NCI-H748 (cell line): Measurements from ENCODE around the gene COL23A1.
"Not testable (repeated sequence)": the region's sequence is repeated elsewhere in the genome, so short reads cannot be mapped to it uniquely, and the experiment has no call there.

Source experiments
- DNase-seq: peaks from one replicate; lab custom pipeline; 2025; ENCODE audit not compliant: unreplicated experiment; lab: John Stamatoyannopoulos, UW

Gene COL23A1

DNA sequence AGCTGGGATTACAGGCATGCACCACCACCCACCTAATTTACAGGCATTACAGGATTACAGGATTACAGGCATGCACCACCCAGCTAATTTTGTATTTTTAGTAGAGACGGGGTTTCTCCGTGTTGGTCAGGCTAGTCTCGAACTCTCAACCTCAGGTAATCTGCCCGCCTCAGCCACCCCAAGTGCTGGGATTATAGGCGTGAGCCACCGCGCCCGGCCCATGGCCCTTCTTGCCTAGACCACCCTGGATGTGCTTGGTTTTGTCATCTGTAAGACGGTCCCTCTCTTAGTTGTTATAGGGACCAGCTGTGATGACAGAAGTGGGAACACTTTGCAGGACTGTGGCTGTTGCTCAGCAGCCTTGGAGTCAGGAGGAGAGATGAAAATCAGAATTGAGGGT is 354.1 kb downstream of the COL23A1 start:
- no peak for DNase-seq

DNA sequence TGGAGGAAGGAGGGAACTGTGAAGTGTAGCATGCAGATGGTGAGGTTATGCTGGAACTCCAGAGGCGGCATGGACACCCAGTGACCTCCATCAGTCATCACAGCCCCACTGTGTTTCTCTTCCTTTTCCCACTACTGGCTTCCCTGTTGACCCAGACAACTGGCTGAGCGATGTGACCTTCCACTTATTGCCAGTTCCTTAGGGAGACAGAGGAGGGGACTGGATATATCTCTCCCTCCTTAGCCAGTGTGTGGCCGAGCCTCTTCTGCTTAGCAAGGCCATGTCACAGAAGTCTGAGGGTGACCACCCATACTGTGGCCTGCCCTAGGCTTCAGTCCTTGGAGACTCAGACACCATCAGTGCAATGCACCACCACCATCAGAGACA is 354.6 kb downstream of the COL23A1 start:
- DNase-seq, result no peak

GRCh38 chr5:178234750-178235587 is 355.2 kb downstream of the COL23A1 start:
- peak; percentile 60 for DNase-seq

DNA sequence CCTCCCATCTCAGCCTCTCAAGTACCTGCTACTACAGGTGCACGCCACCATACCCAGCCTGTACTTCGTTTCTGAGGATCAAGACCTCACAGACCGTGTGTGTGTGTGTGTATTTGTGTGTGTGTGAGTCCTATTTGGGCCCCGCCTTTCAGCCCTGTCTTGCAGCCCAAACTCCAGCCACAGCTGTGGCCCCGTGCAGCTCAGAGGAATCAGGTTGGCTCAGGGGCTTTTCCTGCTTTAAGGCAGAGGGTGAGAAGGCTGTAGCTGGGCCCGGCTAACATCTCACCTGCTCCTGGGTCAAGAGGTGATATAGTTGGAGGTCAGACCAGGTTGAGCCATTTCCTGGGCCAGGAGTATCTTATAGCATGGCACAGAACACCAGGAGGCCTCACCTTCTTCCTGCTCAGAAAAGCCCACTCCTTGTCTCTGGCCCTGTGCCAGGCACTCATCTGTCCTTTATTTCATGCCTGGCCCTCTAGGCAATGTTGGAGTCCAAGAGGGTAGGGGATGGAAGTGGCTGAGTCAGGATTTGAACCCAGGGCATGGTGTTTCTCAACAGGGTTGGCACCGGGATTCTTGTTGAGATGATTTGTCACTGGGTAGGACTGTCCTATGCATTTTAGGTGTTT is 356.0 kb downstream of the COL23A1 start:
- DNase-seq, result peak; percentile 19

DNA sequence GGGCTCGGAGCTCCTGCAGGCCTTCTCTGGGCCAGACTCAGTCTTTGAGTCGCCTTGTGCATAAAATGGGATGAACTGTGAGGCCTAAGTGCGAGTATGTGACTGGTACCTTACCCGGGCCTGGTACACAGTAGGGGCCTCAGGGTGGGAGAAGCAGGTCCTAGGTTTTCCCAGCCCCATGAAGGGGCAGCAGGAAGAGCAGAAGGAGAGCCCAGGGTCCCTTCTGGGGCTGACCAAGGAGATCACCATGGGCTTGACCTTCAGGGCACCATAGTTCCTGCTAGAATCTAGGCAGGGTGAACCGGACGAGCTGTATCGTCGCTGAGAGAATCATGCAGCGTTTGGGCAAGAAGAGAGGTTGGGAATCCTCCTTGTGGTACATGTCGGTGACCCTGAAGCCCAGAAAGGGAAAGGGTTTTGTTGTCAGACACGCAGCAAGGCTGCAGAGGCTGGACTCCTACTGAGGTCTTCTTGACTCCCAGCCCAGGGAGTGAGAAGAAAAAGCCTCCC is 357.2 kb downstream of the COL23A1 start:
- no peak for DNase-seq

GRCh38 chr5:178232124-178232919 is 357.9 kb downstream of the COL23A1 start, which contains the start of gene PHYKPL:
Gene PHYKPL (minus strand): TSS chr5:178232802. CDS start chr5:178232550, 252 bp downstream.
- peak; percentile 82 for DNase-seq

DNA sequence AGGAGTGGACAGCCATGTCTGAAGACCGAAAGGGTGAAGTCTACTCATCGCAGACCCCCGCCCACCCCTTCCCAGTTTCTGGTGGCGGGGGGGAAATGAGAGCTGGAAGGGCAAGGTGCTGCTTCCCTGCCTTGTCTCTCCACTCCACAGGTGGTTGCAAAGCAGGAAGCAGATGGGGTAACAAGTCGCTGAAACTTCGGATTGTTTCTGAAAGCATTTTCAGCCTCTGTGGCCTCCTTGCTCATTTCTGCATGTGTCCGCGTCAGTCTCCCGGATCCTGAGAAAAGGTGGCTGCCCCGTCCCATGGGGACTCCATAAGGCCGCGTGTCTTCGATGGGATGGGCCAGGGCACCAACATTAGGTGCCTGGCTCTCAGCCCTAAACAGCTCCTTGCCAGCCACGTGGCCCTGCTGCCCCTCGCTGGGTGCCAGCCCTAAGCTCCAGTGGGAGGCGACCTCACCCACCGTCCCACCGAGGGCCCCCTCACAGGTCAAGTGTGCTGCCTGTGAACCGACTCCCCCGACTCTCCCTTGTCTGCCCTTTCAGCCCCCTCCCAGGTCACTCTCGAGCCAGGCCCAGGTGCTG is 358.6 kb downstream of the COL23A1 start:
- no peak for DNase-seq

DNA sequence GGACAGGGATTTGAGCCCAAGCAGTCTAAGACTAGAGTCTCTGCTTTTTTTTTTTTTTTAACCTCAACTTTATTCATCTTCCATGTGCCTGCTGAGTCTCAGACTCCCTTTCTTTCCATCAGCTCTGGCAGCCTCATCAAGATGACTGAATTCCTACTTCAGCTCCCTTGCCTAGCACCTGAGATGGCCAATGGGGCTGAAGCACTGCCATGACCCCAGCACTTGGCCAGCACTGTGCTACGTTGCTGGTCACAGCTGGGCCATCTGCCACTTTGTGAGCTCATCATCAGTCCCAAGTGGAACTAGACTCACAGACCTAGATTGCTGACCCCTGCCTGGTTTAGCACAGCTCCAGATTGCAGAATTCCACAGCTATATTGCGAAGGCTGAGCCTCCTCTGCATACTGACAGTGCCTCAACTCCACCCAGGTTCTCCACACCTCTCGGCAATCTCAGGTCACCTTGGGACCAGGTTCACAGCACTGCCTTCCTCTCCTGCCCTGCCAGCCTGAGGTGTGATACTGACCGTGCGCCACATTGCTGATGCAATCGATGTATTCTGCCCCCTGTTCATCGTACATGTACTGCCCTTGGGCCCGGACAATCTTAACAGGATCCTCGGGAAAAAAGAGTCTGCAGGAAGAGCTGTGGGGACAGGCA is 359.2 kb downstream of the COL23A1 start:
- DNase-seq, result no peak

DNA sequence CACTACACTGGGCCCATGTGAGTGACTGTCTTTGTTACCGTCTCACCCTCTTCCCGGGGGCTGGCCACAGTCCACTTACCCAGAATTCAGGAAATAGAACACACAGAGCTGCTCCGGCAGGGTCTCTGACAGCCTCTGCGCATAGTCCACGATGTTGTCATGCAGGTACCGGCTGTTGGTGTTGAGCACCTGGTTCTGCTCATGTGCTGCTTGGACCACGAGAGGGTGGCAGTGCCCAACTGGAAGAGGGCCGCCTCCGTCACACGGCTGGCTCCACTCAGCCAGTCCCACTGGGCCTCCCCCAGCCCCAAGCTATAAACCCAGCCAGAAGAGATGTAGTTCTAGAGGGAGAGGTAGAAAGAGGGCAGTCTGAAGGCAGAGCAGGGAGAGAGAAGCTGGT is 360.3 kb downstream of the COL23A1 start:
- no peak for DNase-seq

GRCh38 chr5:178229111-178229510 is 361.1 kb downstream of the COL23A1 start:
- DNase-seq, result not testable (repeated sequence)

GRCh38 chr5:178228609-178229008 is 361.6 kb downstream of the COL23A1 start:
- DNase-seq, result no peak

DNA sequence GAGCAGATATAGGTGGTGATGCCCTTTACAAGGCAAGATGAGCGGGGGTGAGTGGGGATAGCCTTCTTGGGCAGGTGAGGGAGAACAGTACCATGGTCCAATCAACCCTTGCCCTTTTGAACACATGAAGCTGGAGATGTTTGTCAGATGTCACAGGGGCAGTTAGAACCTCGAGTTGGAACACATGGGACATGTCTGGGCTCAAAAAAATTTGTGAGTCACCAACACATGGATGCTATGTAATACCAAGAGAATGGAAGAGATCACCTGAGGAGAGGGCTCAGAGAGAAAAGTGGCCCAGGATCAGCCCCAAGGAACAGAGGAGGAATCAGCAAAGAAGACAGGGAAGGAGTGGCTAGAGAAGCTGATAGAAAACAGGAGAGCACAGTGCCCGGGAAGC is 362.3 kb downstream of the COL23A1 start:
- DNase-seq, result no peak

DNA sequence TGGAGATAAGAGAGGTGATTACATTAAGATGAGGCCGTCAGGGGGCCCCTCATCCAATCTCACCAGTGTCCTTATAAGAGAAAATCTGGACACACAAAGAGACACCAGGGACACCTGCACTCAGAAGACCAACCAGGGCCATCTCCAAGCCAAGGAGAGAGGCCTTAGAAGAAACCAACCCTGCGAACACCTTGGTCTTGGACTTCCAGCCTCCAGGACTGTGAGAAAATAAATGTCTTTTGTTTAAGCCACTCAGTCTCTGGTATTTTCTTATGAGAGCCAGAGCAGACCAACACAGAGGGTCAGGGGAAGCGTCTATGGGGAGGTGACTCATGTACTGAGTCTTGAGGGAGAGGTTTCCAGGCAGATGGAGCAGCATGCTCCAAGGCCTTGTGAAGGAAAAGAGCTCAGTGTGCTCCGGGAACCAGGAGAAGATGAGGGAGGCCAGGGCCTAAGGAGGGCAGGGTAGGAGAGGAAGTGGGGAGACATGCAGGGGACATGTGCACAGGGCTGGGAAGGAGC is 363.0 kb downstream of the COL23A1 start:
- DNase-seq, result no peak

- DNase-seq, result no peak
Measured at GRCh38 chr5:178225174-178225573, 365.0 kb downstream of the COL23A1 start.

GRCh38 chr5:178224403-178224802 is 365.8 kb downstream of the COL23A1 start:
- no peak for DNase-seq

DNA sequence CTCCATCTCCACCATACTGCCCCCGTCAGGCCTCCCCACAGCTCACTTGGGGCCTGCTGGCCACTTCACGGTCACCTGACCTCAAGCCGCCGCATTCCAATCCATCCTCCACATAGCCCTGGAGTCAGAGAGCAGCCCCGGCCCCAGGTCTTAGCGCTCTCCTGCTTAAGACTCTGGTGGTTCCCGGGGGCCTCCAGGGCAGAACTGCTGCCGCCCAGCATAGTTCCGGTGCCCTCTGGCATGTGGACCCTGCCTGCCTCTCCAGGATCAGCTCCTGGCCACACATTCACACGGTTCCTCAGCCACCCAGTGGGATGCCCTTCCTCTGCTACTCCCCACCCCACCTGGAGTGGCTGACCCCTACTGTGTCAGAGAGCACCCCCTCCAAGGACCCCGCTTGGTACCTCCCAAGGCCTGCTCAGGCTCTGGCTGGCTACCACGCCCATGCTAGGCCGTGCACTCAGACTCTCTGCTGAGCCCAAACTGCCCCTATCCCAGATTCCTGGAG is 366.3 kb downstream of the COL23A1 start:
- DNase-seq, result no peak

- no peak for DNase-seq
Measured at GRCh38 chr5:178223196-178223773, 366.9 kb downstream of the COL23A1 start.

- no peak for DNase-seq
Measured at GRCh38 chr5:178222292-178222691, 367.9 kb downstream of the COL23A1 start.

DNA sequence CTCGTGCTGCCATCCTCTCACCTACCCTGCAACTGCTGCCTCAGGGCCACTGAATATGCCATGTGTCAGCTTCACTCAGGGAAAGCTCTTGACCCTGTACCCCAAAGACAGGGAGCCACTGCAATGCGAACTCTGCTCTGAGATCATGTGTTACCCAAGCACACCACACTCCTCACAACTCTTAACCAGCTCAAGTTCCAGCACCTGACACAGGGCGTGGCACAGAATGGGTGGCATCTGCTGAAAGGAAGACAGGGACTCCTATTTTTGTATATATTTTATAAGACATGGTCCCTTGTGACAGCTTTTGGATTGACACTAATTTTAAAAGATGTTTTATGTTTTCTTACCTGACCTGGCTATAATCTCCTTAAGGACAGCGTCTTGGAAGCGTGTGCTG is 368.3 kb downstream of the COL23A1 start:
- DNase-seq, result no peak

GRCh38 chr5:178221282-178221681 is 368.9 kb downstream of the COL23A1 start:
- no peak for DNase-seq
